OCI-LY1 (cell line): Measurements from ENCODE around the gene TRIM63.

ENCODE experiments used
- H2AFZ ChIP-seq: fragments of 200-600 bp; sonication (generic), shearing (Covaris generic); 2 replicates; pipeline ENCODE4 v1.6.0; 2014; ENCODE audit warnings: antibody characterized with exemption, mild to moderate bottlenecking, low read length
- H3F3A ChIP-seq: fragments of 200-600 bp; sonication (generic), shearing (Covaris generic); 2 replicates; pipeline ENCODE4 v1.6.0; 2014; ENCODE audit warnings: mild to moderate bottlenecking, antibody characterized with exemption, low read length, moderate library complexity; ENCODE audit not compliant: insufficient read depth
- H3K27ac ChIP-seq: fragments of 200-600 bp; sonication (generic); 2 replicates; pipeline ENCODE4 v1.5.1; 2014; ENCODE audit warnings: low read length, mixed run types, mild to moderate bottlenecking, low read depth; ENCODE audit not compliant: poor library complexity, severe bottlenecking
- H3K27me3 ChIP-seq: fragments of 200-600 bp; sonication (generic); 2 replicates; pipeline ENCODE4 v1.6.0; 2014; ENCODE audit warnings: antibody characterized with exemption, mild to moderate bottlenecking, low read length, moderate library complexity; ENCODE audit not compliant: insufficient read depth
- H3K36me3 ChIP-seq: fragments of 200-600 bp; sonication (generic); 2 replicates; pipeline ENCODE4 v1.6.1; 2014; ENCODE audit warnings: mild to moderate bottlenecking, antibody characterized with exemption, low read length, moderate library complexity, mixed read lengths; ENCODE audit not compliant: insufficient read depth
- H3K4me1 ChIP-seq: fragments of 200-600 bp; sonication (generic); 2 replicates; pipeline ENCODE4 v1.5.1; 2014; ENCODE audit warnings: mild to moderate bottlenecking, low read length, moderate library complexity; ENCODE audit not compliant: insufficient read depth, severe bottlenecking
- H3K4me2 ChIP-seq: fragments of 200-600 bp; sonication (generic), shearing (Covaris generic); 2 replicates; pipeline ENCODE4 v1.6.1; 2014; ENCODE audit warnings: low read length
- H3K4me3 ChIP-seq: fragments of 200-600 bp; sonication (generic); 2 replicates; pipeline ENCODE4 v1.5.1; 2014; ENCODE audit warnings: low read length, low read depth, mild to moderate bottlenecking, mixed read lengths; ENCODE audit not compliant: poor library complexity, severe bottlenecking
- H3K79me2 ChIP-seq: fragments of 200-600 bp; shearing (Covaris generic); 2 replicates; pipeline ENCODE4 v1.6.1; 2016; ENCODE audit warnings: mixed run types, low read length, mixed read lengths; ENCODE audit not compliant: insufficient read depth
- H3K9ac ChIP-seq: fragments of 200-600 bp; sonication (generic), shearing (Covaris generic); 2 replicates; pipeline ENCODE4 v1.6.1; 2014; ENCODE audit warnings: mild to moderate bottlenecking, low read length, mixed read lengths
- H3K9me2 ChIP-seq: fragments of 200-600 bp; sonication (generic), shearing (Covaris generic); 2 replicates; pipeline ENCODE4 v1.6.1; 2014; ENCODE audit warnings: low read depth, mild to moderate bottlenecking, low read length, mixed read lengths
- H3K9me3 ChIP-seq: fragments of 200-600 bp; shearing (Covaris generic); 2 replicates; pipeline ENCODE4 v1.6.1; 2014; ENCODE audit warnings: low read length, mixed read lengths
- H4K20me1 ChIP-seq: fragments of 200-600 bp; sonication (generic), shearing (Covaris generic); 2 replicates; pipeline ENCODE4 v1.6.0; 2016; ENCODE audit warnings: mild to moderate bottlenecking, low read length; ENCODE audit not compliant: insufficient read depth
- EZH2 ChIP-seq: fragments of 200-600 bp; sonication (generic), shearing (Covaris generic); IDR thresholded peaks from 2 replicates; pipeline ENCODE4 v1.8.0; 2017; ENCODE audit warnings: borderline replicate concordance, mixed run types, mild to moderate bottlenecking, antibody characterized with exemption, low read length, moderate library complexity, mixed read lengths
- TF ChIP-seq, protein P1 (sequence below): fragments of 200-600 bp; sonication (generic), shearing (Covaris generic); IDR thresholded peaks from 2 replicates; pipeline ENCODE4 v1.5.1; 2017; ENCODE audit warnings: mild to moderate bottlenecking, antibody characterized with exemption, low read length, moderate library complexity, mixed read lengths

Gene TRIM63

DNA sequence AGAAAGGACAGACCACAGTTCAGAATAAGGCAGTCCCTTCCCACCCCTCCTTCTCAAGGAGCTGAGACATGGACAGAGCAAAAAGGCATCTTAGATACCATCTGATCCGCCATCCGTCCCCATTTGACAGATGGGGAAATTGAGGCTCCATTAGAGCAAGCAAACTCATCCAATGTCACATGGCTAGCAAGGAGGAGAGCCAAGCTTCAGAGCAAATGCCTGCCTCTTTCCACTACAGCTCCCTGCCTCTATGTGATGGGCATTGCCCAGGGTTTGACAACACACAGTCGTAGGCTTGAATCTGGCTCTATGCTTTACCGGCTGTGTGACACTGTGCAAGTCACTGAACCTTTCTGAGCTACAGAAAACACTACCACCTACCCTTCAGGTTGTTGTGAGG is 25.5 kb downstream of the TRIM63 start:
- TF ChIP-seq, protein P1, sequence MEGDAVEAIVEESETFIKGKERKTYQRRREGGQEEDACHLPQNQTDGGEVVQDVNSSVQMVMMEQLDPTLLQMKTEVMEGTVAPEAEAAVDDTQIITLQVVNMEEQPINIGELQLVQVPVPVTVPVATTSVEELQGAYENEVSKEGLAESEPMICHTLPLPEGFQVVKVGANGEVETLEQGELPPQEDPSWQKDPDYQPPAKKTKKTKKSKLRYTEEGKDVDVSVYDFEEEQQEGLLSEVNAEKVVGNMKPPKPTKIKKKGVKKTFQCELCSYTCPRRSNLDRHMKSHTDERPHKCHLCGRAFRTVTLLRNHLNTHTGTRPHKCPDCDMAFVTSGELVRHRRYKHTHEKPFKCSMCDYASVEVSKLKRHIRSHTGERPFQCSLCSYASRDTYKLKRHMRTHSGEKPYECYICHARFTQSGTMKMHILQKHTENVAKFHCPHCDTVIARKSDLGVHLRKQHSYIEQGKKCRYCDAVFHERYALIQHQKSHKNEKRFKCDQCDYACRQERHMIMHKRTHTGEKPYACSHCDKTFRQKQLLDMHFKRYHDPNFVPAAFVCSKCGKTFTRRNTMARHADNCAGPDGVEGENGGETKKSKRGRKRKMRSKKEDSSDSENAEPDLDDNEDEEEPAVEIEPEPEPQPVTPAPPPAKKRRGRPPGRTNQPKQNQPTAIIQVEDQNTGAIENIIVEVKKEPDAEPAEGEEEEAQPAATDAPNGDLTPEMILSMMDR, result no peak
- no peak for TF ChIP-seq EZH2
- Histone ChIP-seq H3F3A (no peaks in the 10 kb centered on the region), H3K9me2 (no peaks in the 10 kb centered on the region), H3K27me3 (0 out of 2 replicates have a peak, but pooled peaks cover 10% of the 10 kb centered on the region), H4K20me1 (no peaks in the 10 kb centered on the region), H3K79me2 (no peaks in the 10 kb centered on the region), H3K9me3 (no peaks in the 10 kb centered on the region), H2AFZ (no peak overlapping the region), H3K36me3 (no peaks in the 10 kb centered on the region), H3K9ac (no peak overlapping the region), H3K27ac (no peak overlapping the region), H3K4me3 (no peak overlapping the region), H3K4me1 (no peaks in the 10 kb centered on the region), H3K4me2 (no peak overlapping the region)

DNA sequence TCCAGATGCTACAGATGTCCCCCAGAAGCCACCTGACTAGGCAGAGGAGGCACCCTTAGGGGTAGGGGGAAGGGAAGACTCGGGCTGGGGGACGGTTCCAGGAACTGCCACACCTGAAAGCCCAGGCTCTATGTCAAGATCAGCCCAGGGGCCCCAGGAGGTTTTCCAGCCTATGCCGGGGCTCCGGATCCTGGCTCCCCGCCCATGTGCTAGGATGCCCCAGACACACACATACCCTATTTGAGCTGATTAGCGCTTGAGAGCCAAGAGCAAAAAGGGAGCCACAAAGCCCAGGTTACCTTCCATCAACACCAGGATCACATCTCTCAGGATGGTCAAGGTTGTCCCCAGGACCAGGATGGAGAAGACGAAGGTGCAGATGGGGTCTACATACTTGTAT is 26.0 kb downstream of the TRIM63 start:
- Histone ChIP-seq H3K9me3 (no peaks in the 10 kb centered on the region), H3K9me2 (no peaks in the 10 kb centered on the region), H3K27me3 (0 out of 2 replicates have a peak, but pooled peaks cover 10% of the 10 kb centered on the region), H3K4me2 (no peak overlapping the region), H3K27ac (no peak overlapping the region), H3F3A (no peaks in the 10 kb centered on the region), H3K4me3 (no peak overlapping the region), H3K9ac (no peak overlapping the region), H2AFZ (no peak overlapping the region), H3K79me2 (no peaks in the 10 kb centered on the region), H4K20me1 (no peaks in the 10 kb centered on the region), H3K4me1 (no peaks in the 10 kb centered on the region), H3K36me3 (no peaks in the 10 kb centered on the region)
- TF ChIP-seq, protein P1, result no peak
- TF ChIP-seq EZH2, result no peak

DNA sequence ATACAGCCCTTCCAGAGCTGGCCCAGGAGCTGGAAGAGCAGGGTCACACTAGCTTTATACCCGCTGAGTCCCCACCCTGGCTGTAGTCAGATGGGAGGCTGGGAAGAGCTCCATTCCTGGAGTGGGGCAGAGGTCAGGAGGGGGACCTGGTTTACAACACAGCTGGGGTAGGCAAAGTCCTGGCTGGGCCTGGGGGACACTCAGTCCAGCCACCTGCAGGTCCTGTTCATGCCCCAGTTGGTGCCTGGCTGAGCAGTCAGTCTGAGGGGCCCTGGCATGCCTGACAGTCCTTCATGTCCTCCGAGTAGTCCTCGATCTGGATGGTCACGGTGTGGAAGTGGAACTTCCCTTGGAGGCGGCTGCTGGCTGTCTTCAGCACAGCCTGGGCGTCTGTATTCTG is 28.5 kb downstream of the TRIM63 start:
- H3K9me3 ChIP-seq, result no peaks in the 10 kb centered on the region
- no peaks in the 10 kb centered on the region for H4K20me1 ChIP-seq
- no peak overlapping the region for H3K27ac ChIP-seq
- no peaks in the 10 kb centered on the region for H3F3A ChIP-seq
- H3K9me2 ChIP-seq, result no peaks in the 10 kb centered on the region
- no peaks in the 10 kb centered on the region for H3K36me3 ChIP-seq
- H3K4me2 ChIP-seq, result no peak overlapping the region
- H3K27me3 ChIP-seq, result 0 out of 2 replicates have a peak, but pooled peaks cover 7% of the 10 kb centered on the region
- H3K9ac ChIP-seq, result no peak overlapping the region
- H2AFZ ChIP-seq, result no peak overlapping the region
- H3K4me3 ChIP-seq, result no peak overlapping the region
- peaks cover 6% of the 10 kb centered on the region for H3K4me1 ChIP-seq
- H3K79me2 ChIP-seq, result no peaks in the 10 kb centered on the region
- TF ChIP-seq, protein P1, result no peak
- no peak for TF ChIP-seq EZH2
